Measurements from ENCODE around the gene EXOC3L1.

EXOC3L1 gene

DNA sequence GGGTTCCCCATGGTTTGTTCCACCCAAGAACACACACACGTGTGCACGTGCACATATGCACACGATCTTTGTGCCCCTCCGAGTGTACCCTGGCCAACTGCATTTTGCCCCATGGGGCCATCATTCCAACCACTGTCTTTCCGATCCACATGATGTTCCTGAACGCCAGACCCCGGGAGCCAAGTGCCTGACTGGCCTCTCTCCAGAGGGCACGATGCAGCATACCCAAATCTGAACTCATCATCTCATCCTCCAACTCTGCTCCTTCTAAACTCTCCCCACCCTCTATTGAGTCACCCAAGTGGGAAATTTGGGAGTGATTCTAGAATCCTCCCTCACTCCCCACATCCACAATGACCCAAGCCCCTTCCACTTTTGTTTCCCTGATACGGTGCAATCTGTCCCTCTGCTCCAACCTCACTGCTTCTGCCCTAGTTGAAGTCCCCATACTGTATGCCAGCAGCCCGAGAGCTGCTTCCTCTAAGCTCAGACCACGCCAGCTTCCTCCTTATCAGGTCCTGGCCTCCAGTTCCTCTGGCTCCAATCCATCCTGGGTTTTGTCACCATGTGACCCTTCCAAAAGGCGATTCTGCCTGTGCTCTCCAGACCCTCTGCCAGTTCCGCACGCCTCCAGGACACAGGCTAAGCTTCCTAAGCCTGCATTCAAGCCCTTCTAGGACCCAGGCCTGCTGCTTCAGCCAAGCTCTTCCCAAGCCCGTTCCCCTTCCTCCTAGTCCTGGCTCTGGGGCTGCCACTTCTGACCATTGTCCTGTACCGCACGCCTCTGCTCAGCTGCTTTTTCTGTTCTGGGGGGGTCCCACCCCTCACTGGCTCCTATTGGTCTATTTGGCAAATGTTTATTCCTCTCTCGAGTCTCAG, 26.9 kb upstream of the EXOC3L1 start:
- no peak for DNase-seq (ENCODE audit: low read depth in 1 of 2, low spot score in 1 of 2)

DNA sequence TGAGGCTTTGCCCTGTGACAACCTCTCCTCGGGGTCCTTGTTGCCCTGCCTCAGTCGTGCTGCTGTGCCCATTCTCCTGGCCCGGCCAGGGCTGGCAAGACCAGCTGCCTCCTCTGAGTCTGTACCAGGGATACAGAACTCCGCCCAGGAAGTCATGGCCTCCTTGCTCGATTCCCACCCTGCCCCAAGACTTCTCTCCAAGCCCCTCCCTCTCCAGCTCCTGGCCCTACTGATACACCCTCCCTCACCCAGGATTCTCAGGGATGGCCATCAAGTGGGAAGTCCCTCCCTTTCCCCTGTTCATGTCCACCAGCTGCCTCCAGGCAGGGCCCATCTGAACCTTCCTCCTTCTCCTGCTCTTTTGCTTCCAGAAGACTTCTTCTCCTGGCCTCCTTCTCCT, 25.8 kb upstream of the EXOC3L1 start:
- no peak for DNase-seq (ENCODE audit: low read depth in 1 of 2, low spot score in 1 of 2)

DNA sequence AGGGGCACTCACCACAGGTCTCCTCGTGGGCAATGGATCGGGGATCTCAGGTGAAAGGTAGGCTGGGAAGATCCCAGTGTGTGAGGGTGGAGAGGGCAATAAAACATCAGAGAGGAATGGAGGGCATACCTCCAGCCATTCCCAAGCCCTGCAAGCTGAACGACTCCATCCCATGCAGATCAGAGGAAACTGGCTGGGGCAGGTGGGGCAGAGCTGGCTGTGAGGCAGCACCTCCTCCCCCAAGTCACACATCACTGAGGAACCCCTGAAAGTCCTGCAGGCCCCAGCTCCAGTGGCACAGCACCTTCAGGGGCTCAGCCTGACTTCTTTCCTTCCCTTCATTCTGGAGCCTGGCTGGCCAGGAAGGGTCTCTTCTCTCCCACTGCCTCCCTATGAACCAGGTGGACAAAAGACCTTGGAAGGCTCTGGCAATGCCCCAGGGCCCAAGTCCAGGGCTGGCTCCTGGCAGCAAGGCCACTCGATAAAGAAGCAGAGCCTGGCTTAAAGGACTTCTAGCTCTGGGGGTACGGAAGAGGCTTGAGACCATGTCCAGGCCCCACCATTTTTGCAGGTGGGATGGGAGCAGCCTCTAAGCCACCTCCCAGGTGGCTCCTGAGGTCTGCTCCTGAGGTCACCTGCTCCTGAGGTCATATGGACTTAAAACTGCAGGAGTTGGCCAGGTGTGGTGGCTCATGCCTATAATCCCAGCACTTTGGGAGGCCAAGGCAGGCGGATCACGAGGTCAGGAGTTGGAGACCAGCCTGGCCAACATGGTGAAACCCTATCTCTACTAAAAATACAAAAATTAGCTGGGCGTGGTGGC, 23.5 kb upstream of the EXOC3L1 start:
- no peak for DNase-seq (ENCODE audit: low read depth in 1 of 2, low spot score in 1 of 2)

DNA sequence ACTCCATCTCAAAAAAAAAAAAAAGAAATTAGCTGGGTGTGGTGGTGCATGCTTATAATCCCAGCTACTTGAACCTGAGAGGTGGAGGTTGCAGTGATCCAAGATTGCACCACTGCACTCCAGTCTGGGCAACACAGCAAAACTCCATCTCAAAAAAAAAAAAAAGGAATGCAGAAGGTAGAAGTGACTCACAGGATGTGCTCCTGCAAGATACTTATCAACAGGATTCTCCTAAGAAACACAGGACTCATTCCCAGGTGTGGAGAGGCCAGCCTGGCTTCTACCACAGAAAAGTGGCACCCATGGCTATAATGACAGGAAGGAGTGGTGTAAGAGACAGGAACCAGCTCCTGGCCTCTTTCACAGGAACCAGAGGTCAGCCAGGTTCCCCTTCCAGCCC, 22.8 kb upstream of the EXOC3L1 start:
- DNase-seq (ENCODE audit: low read depth in 1 of 2, low spot score in 1 of 2), result no peak

DNA sequence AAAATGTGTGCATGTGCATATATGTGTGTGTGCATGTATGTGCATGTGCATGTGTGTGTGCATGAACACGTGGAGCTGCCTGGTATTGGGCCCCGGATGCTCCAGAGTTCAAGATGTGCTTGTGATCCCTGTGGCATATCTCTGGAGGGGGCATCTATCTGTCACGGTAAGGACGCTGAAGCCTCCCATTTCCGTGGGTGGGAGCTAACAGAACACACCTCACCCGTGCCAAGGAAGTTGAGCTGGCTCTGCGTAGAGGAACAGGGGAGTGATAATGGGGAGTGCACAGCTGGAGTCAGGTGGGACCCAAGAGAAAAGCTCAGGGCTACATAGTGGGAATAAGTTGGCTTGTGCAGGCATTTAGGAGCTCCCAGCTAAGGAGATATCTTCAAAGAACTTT, 21.7 kb upstream of the EXOC3L1 start:
- no peak for DNase-seq (ENCODE audit: low read depth in 1 of 2, low spot score in 1 of 2)

DNA sequence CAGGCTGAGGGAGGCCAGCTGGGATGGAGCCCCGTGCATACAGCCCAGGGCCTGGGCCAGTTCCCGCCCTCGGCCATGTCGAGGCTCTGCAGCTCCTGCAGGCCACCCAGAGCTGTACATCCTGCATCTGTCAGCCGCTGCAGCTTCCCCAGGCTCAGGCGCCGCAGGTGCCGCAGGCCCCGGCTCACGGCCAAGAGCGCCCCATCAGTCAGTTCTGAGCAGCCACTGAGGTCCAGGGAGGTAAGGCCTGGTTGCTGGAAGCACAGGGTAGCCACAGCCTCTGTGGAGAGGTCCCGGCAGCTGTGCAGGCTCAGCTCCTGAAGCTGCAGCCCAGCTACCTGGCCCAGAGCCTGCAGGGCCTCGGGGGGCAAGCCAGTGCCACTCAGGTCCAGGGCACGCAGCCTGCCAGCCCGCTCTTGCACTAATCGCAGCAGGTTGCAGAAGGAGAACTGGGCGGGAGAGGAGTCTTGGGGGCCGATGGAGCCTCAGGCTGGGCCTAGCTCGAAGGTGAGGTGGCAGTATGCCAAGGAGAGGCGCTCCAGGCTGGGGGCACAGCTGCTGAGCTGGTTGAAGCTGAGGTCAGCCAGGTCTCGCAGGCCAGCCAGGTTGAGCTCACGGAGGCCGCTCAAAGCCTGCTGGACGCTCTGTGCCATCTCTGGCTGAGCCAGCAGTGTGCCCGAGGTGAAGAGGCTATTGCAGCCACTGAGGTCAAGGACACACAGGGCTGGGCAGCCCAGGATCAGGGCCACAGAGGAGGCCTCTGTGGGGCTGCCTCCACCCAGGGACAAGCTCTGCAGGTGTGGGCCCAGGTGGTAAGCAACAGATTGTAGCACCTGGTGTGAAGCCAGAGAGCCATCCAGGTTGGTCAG, 20.4 kb upstream of the EXOC3L1 start:
- no peak for DNase-seq (ENCODE audit: low read depth in 1 of 2, low spot score in 1 of 2)

DNA sequence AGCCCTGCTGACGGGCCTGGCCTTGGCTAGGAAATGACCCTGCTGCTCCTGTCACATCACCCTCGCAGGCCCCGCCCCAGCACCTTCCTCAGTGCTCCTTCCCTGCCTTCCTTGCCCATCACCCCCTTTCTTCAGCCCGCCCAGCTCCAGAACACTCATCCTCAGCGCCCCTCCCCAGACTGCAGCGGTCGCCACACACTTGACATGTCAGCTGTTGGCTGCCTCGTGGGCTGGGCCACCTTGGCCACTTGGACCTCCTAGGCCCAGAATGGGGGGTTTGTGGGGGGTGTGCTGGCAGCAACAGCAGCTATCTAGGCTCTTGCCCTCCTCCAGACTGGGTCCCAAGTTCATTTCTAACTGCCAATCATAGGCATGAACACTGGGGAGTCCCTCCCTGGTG, 19.6 kb upstream of the EXOC3L1 start:
- no peak for DNase-seq (ENCODE audit: low read depth in 1 of 2, low spot score in 1 of 2)

DNA sequence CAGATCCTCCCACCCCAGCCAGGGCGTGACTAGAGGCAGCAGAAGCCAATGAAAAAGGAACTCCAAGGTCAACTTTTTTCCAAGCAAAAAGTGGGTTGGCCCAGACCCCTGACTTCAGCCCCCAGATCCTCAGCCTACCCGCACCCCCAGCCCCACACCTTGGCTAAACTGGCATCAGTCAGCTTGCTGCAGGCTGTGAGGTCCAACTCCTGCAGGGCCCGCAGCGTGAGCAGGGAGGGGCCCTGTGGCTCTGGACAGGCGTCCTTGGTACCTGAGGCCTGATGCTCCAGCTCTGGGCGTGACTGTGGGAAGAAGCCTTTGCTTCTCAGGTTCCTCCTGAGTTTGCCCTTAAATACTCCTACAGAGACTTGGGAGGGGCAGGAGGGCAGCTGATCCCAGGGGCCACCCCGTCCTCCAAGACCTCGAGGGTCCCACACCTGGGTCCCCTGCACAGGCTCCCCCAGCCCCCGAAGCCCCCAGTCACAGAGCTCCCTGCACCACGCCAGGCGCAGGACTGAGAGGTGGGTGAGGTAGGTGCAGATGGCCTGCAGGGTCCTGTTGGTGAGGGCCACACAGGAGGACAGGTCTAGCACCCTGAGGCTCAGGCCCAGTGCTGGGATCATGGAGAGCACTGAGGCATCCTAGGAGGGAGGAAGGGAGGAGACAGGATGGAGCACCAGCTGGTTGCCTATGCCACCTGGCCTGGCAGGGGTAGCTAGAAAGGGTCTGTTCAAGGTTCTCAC, 18.4 kb upstream of the EXOC3L1 start:
- no peak for DNase-seq (ENCODE audit: low read depth in 1 of 2, low spot score in 1 of 2)

DNA sequence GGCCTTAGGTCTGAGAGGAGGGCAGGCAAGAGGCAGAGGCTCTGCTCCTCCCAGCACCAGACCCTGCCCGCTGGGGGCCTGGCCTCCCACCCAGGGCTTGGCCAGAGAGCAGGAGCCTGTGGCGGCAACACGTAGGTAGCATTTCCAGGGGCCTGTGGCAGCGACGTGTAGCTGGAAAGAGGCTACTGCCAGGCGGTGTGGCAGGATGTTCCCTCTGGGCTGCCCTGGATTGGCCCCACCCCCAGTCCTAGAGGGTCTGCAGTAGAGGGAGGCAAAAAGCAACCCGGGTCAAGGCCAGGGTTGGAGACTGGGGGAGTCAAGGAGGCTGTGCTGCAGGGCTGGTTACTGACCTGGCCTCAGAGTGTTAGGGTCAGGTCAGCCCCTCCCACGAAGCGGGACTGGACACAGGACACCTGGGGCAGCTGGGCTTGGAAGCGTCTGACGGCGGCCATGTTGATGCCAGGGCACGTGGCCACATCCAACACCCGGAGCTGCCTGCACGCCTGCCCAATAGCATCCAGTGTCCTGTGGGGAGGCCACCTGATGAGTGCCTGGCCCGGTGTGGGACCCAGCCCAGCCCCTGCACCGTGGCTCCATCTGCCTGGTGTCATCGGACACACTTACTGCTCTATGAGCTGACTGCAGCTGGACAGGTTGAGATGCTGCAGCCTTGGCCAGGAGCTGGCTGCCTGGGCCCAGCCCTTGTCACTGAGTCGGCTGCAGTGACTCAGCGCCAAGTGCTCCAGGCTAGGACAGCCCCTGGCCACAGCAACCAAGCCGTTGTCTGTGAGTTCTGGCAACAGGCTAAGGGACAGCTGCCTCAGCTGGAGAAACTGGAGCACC, 17.5 kb upstream of the EXOC3L1 start:
- DNase-seq (ENCODE audit: low read depth in 1 of 2, low spot score in 1 of 2), result no peak

DNA sequence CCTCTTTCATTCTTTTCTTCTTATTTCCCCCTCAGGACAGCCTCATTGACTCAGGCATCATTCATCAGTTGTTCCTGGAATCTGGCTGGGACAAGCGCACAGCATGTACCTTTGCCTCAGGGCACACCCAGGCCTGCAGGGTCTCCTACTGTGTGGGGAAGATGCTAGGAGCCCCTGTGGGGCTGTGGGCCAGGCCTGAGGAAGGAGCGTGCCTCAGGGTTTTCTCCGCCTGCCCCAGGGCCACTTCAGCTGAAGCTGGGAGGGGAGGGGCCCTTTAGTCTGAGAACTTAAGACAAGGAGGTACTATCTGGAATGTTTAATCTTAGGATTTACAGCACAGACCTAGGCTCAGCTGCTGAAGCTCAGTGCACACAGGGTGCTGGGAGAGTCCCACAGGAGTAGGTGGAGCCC, 16.9 kb upstream of the EXOC3L1 start:
- DNase-seq (ENCODE audit: low read depth in 1 of 2, low spot score in 1 of 2), result no peak

DNA sequence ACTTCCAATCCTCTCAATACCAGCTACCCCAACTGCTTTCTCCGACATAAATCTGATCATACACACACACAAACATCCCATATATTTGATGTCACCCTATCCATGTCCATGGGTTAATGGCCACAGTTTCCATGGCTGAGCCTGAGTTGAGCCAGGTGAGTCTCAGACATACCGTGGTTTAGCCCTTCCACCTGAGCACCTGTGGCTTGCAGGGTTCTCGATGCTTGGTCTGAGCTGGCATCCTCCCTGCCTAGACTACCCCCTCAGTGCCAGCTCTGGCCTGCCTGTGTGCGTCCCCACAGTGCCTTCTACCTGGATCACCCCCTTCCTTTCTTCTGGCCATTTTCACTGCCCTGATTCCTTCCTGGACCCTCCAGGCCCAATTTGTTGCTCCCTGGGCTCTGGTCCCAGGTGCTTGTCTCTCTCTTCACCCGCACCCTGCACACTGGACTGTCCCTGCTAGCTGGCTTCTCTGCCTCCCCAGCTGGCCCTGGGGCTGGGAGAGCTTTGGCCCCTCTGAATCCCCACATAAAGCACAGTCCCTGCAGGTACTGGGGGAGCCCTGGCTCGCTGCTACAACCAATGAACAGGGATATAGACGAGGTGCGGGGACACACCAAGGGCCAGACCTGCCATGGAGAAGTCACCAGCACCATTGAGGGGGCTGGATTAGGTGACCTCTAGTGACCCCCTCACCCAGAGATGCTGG, 16.3 kb upstream of the EXOC3L1 start:
- no peak for DNase-seq (ENCODE audit: low read depth in 1 of 2, low spot score in 1 of 2)

DNA sequence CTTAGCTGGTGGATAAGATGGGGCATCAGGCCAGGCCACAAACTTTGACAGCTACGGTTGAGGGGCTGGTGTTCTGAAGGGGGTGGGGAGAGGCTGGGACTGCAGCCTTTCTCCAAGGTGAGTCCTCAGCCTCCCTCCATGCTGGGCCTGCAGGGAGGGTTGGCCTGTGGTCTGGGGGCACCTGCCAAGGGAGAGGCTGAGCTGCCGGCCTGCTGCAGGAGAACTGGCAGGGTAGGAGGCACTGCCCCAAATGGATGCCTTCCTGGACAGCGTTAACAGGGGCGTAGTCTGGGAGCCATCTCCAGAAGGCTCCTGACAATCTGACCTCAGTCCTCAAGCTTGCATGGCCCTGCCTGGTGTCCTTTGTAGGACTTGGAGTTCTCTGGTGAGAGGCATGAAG, 14.1 kb upstream of the EXOC3L1 start:
- no peak for DNase-seq (ENCODE audit: low read depth in 1 of 2, low spot score in 1 of 2)

DNA sequence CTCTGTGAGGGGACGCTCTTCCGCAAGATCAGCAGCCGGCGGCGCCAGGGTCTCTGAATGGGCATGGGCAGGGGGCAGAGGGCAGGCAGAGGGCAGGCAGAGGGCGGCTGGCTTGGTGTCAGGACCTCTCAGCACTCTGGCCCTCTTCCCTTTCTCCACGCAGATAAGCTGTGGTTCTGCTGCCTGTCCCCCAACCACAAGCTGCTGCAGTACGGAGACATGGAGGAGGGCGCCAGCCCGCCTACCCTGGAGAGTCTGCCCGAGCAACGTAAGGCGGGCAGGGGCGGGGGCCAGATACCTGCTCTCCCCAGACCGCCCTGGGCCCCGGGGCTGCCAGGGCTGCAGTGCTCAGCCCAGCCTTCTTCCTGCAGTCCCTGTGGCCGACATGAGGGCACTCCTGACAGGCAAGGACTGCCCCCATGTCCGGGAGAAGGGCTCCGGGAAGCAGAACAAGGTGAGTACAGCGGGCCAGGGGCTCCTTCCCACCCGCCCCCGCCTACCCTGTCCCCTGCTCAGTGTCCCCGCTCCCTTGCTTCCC, 13.1 kb upstream of the EXOC3L1 start:
- no peak for DNase-seq (ENCODE audit: low read depth in 1 of 2, low spot score in 1 of 2)

DNA sequence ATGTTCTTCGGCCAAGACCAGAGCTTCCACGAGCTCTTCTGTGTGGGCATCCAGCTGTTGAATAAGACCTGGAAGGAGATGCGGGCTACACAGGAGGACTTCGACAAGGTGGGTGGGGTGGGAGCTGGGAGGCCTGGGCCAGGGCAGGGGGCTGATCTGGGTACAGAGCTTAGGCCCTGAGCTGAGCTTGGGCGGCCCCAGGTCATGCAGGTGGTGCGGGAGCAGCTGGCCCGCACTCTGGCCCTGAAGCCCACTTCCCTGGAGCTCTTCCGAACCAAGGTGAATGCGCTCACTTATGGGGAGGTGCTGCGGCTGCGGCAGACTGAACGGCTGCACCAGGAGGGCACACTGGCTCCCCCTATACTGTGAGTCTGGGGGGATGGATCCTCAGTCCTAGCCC, 12.5 kb upstream of the EXOC3L1 start:
- DNase-seq (ENCODE audit: low read depth in 1 of 2, low spot score in 1 of 2), result no peak

DNA sequence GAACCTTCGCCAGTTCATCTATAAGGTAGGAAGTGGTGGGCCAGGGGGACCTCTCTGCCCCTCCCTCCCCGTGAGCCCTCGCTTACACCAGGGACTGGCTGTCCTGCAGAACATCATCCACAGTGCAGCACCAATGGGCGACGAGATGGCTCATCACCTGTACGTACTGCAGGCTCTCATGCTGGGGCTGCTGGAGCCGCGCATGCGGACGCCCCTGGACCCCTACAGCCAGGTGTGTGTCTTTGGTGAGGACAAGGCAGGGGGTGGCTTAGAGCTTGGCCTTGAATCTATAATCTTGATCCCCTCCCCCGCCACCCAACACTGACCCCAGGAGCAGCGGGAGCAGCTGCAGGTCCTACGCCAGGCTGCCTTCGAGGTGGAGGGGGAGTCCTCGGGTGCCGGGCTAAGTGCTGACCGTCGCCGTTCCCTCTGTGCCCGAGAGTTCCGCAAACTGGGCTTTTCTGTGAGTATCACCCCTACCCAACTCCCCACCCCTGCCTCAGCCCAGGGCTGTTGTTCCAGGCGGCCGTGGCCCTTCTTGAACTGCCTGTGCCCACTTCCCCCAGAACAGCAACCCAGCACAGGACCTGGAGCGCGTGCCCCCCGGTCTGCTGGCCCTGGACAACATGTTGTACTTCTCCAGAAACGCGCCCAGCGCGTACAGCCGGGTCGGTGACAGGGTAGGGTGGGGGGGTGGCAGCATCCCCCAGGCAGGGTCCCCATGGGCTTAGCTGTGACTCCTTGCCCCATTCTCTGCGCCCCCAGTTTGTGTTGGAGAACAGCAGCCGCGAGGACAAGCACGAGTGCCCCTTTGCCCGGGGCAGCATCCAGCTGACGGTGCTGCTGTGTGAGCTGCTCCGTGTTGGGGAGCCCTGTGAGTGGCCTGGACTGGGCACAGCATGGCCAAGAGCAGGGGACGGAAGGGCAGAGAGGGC, 11.7 kb upstream of the EXOC3L1 start:
- no peak for DNase-seq (ENCODE audit: low read depth in 1 of 2, low spot score in 1 of 2)

DNA sequence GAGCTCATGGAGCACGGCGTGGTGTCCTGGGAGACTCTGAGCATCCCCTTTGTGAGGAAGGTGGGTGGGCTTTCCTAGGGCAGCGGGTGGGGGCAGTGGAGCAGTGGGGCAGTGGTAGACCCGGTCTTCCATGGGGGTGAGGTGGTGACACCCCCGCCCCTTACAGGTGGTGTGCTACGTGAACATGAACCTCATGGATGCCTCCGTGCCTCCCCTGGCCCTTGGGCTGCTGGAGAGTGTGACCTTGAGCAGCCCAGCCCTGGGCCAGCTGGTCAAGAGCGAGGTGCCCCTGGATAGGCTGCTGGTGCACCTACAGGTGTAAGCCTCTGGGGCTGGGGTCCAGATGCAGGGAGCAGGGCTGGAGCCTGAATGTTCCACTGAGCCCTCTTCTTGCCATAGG, 10.6 kb upstream of the EXOC3L1 start:
- DNase-seq (ENCODE audit: low read depth in 1 of 2, low spot score in 1 of 2), result no peak

DNA sequence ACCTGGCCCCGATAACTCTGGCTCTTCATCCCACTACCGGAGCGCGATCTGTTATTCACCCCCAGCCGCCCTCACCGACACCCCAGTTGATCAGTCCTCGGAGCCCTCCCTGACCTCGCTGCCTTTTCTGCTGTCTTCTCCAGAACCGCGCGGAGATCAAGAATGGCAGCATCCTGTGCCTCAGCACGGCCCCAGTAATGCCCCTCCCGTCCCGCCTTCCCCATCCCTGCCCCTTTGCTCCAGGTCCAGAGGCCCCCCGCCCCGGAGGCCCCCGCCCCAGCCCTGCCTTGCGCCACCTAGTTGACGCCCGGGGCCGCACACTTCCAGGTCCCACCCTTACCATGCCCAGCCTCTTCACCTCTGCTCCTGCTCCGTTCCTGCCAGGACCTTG, 9.9 kb upstream of the EXOC3L1 start:
- no peak for DNase-seq (ENCODE audit: low read depth in 1 of 2, low spot score in 1 of 2)
